Parathyroid adenoma (tissue), 2 donors: ENCODE data around the gene TSPY9.
"Not testable (repeated sequence)": the region's sequence is repeated elsewhere in the genome, so short reads cannot be mapped to it uniquely, and the experiment has no call there.

Source experiments
- H2AFZ ChIP-seq: fragments of 300-600 bp; sonication (generic); one replicate; pipeline ENCODE4 v1.7.0; 2017; ENCODE audit warnings: antibody characterized with exemption, mild to moderate bottlenecking
- H3K27ac ChIP-seq: fragments of 300-600 bp; sonication (generic); one replicate; pipeline ENCODE4 v1.7.0; 2017
- H3K27me3 ChIP-seq: fragments of 300-600 bp; sonication (generic); one replicate; pipeline ENCODE4 v1.7.0; 2017; ENCODE audit warnings: low read length; ENCODE audit not compliant: control insufficient read depth, insufficient read depth
- H3K36me3 ChIP-seq: fragments of 300-600 bp; sonication (generic); one replicate; pipeline ENCODE4 v1.7.0; 2017; ENCODE audit warnings: low read length; ENCODE audit not compliant: control insufficient read depth, insufficient read depth
- H3K4me1 ChIP-seq: fragments of 300-600 bp; sonication (generic); one replicate; pipeline ENCODE4 v1.7.0; 2017; ENCODE audit warnings: control low read depth
- H3K4me2 ChIP-seq: fragments of 300-600 bp; sonication (generic); one replicate; pipeline ENCODE4 v1.7.0; 2017; ENCODE audit warnings: low read length
- H3K4me3 ChIP-seq: fragments of 300-600 bp; sonication (generic); one replicate; pipeline ENCODE4 v1.7.0; 2017; ENCODE audit warnings: low read depth, low read length
- H3K79me2 ChIP-seq: fragments of 300-600 bp; sonication (generic); one replicate; pipeline ENCODE4 v1.7.0; 2017; ENCODE audit warnings: control low read depth
- H3K9ac ChIP-seq: fragments of 300-600 bp; sonication (generic); one replicate; pipeline ENCODE4 v1.7.0; 2017; ENCODE audit warnings: mild to moderate bottlenecking
- H3K9me3 ChIP-seq: fragments of 300-600 bp; sonication (generic); one replicate; pipeline ENCODE4 v1.7.0; 2017; ENCODE audit warnings: low read length; ENCODE audit not compliant: control insufficient read depth
- donor health status: primary hyperparathyroidism.

TSPY9 gene

GRCh38 chrY:9486967-9487366 is at the start of gene TSPY9:
Gene TSPY9 (plus strand): TSS chrY:9487267. CDS start chrY:9487313, 46 bp downstream.
- H3K27me3 ChIP-seq, H3K79me2 ChIP-seq: not testable (repeated sequence)

GRCh38 chrY:9466655-9467054 is 20.4 kb upstream of the TSPY9 start, which contains the start of gene TSPY1:
Gene TSPY1 (plus strand): TSS chrY:9466955. CDS start chrY:9467001, 46 bp downstream.
- not testable (repeated sequence) for H3K9ac ChIP-seq, H3K4me3 ChIP-seq, H3K27me3 ChIP-seq, H3K36me3 ChIP-seq, H3K4me1 ChIP-seq, H2AFZ ChIP-seq, H3K9me3 ChIP-seq, H3K4me2 ChIP-seq, H3K79me2 ChIP-seq, H3K27ac ChIP-seq

More at GRCh38 chrY:9486967-9487366, at the start of gene TSPY9:
- not testable (repeated sequence) for H3K9me3 ChIP-seq, H3K4me3 ChIP-seq, H3K36me3 ChIP-seq, H3K4me2 ChIP-seq, H2AFZ ChIP-seq, H3K4me1 ChIP-seq, H3K27ac ChIP-seq, H3K9ac ChIP-seq

GRCh38 chrY:9504396-9504795 is 17.3 kb downstream of the TSPY9 start:
- H3K27me3 ChIP-seq, H3K4me2 ChIP-seq, H3K36me3 ChIP-seq, H3K27ac ChIP-seq, H3K4me1 ChIP-seq, H2AFZ ChIP-seq, H3K9ac ChIP-seq, H3K9me3 ChIP-seq, H3K4me3 ChIP-seq, H3K79me2 ChIP-seq: not testable (repeated sequence)

GRCh38 chrY:9516287-9516686 is 29.2 kb downstream of the TSPY9 start:
- H3K36me3 ChIP-seq, H3K79me2 ChIP-seq, H3K9ac ChIP-seq, H3K27ac ChIP-seq, H3K4me1 ChIP-seq, H2AFZ ChIP-seq, H3K27me3 ChIP-seq, H3K9me3 ChIP-seq, H3K4me3 ChIP-seq, H3K4me2 ChIP-seq: not testable (repeated sequence)

GRCh38 chrY:9527580-9527979 is 40.5 kb downstream of the TSPY9 start, which contains the start of gene TSPY10:
Gene TSPY10 (plus strand): TSS chrY:9527880. CDS start chrY:9527926, 46 bp downstream.
- H3K4me2 ChIP-seq, H3K4me3 ChIP-seq, H3K27me3 ChIP-seq, H3K9ac ChIP-seq, H2AFZ ChIP-seq, H3K79me2 ChIP-seq, H3K27ac ChIP-seq, H3K36me3 ChIP-seq, H3K9me3 ChIP-seq, H3K4me1 ChIP-seq: not testable (repeated sequence)
